Bronchial epithelial cell (primary cell): Measurements from ENCODE around the gene TAF9. TPM values are rescaled to one million over a fixed set of nuclear protein-coding genes. Genes with fewer than 3 reads are reported as not detected.
"Not testable (repeated sequence)": the region's sequence is repeated elsewhere in the genome, so short reads cannot be mapped to it uniquely, and the experiment has no call there.

Experiments used
- DNase-seq: peaks from one replicate; pipeline ENCODE4 v3.0.0-alpha.2; 2010; ENCODE audit warnings: low read depth
- FAIRE-seq: peaks from 2 replicates; lab custom pipeline; 2011; peaks lifted over from hg19 to GRCh38; lab: Jason Lieb, UNC
- H3K27me3 ChIP-seq: 2 replicates; pipeline ENCODE4 v1.5.1; 2011; ENCODE audit warnings: low read length; ENCODE audit not compliant: control insufficient read depth, insufficient read depth
- H3K36me3 ChIP-seq: 2 replicates; pipeline ENCODE4 v1.5.1; 2011; ENCODE audit warnings: low read length; ENCODE audit not compliant: control insufficient read depth, insufficient read depth
- H3K4me3 ChIP-seq: 2 replicates; pipeline ENCODE4 v1.5.1; 2011; ENCODE audit warnings: mild to moderate bottlenecking, low read depth, low read length, control low read depth
- CTCF ChIP-seq: IDR thresholded peaks from 2 replicates; pipeline ENCODE4 v1.5.1; 2011; ENCODE audit warnings: mild to moderate bottlenecking, moderate library complexity, low read length, control low read depth, inconsistent platforms; ENCODE audit not compliant: insufficient read depth, severe bottlenecking
- total RNA-seq: library from RNA; depleted of rRNA; stranded (reverse); fragments of >200 nt; gene quantifications from 2 replicates; pipeline ENCODE4 v1.2.1, GENCODE V29; 2014

The TAF9 gene
- total RNA-seq, 1 donor from 2014 or later, result 66.9 TPM

- TF ChIP-seq CTCF, result peak; percentile 93
- FAIRE-seq (no peak), DNase-seq (peak; percentile 57)
- no peaks in the 10 kb centered on the region for H3K27me3 ChIP-seq
- no peak overlapping the region for H3K4me3 ChIP-seq
- no peaks in the 10 kb centered on the region for H3K36me3 ChIP-seq
Measured at GRCh38 chr5:69334793-69335268, 34.5 kb downstream of the TAF9 start.

DNA sequence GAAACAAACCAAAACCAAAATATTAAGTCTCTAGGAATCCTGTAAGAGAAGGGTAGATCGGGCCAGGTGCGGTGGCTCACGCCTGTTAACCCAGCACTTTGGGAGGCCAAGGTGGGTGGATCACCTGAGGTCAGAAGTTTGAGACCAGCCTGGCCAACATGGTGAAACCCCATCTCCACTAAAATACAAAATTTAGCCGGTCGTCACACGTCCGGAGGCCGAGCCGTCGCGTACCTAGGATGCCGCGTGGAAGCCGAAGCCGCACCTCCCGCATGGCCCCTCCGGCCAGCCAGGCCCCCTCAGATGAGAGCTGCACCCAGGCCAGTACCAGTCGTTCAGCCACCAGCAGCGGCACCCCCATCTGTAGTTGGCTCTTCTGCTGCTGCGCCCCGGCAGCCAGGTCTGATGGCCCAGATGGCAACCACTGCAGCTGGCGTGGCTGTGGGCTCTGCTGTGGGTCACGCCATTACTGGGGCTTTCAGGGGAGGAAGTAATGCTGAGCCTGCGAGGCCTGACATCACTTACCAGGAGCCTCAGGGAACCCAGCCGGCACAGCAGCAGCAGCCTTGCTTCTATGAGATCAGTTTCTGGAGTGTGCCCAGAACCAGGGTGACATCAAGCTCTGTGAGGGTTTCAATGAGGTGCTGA, 35.5 kb downstream of the TAF9 start:
- not testable (repeated sequence) for H3K27me3 ChIP-seq, H3K36me3 ChIP-seq, DNase-seq, H3K4me3 ChIP-seq, FAIRE-seq

- no peaks in the 10 kb centered on the region for H3K36me3 ChIP-seq
- FAIRE-seq, result no peak
- H3K4me3 ChIP-seq, result peak overlapping the region; percentile 75
- DNase-seq, result peak; percentile 25
- TF ChIP-seq CTCF, result no peak
- H3K27me3 ChIP-seq, result no peaks in the 10 kb centered on the region
Measured at GRCh38 chr5:69331528-69332445, 37.5 kb downstream of the TAF9 start.

DNA sequence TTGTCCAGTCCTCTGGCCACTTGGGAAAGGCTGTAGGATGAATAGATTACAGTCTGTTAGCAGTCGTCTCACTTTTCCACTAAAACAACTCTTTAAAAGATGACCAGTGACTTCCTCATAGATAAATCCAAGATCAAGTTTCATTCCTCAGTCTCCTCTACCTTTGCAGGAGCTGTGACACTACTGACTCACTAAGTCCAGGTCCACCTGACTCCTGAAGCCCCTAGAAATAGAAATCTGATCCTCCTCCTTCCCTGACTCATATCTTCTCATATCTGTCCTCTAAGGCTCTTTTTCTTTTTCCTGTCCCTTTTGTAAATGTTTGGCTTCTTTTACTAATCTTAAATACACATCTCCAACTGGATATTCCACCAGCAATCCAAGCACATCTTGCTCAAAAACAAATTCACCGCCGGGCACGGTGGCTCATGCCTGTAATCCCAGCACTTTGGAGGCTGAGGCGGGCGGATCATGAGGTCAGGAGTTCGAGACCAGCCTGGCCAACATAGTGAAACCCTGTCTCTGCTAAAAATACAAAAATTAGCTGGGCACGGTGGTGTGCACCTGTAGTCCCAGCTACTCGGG, 39.3 kb downstream of the TAF9 start:
- DNase-seq, result peak; percentile 61
- Histone ChIP-seq H3K36me3 (no peaks in the 10 kb centered on the region), H3K4me3 (no peak overlapping the region), H3K27me3 (no peaks in the 10 kb centered on the region)
- no peak for TF ChIP-seq CTCF
- FAIRE-seq, result no peak

GRCh38 chr5:69326365-69326764, 43.0 kb downstream of the TAF9 start:
- Histone ChIP-seq H3K4me3 (no peak overlapping the region), H3K27me3 (no peaks in the 10 kb centered on the region), H3K36me3 (no peaks in the 10 kb centered on the region)
- DNase-seq, result no peak
- FAIRE-seq, result no peak
- no peak for TF ChIP-seq CTCF

DNA sequence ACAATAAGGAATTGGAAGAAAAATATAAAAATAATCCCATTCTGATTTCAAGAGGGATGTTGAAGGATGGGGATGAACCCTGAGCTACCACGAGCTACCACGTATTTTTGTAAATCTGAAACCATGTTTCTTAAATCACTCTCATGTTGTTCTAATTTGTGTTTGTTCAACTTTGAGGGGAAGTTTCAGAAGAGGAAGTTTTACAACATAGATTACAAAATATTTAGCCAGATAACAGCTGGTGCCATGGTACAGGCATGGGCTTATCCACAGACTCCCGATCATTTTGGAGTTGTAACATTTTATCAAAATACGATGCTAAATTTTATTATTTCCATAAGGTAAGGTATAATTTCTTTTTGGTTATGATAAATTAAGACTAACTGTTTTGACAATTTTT, 51.9 kb downstream of the TAF9 start:
- H3K36me3 ChIP-seq, result peaks cover 2% of the 10 kb centered on the region
- TF ChIP-seq CTCF, result no peak
- no peak for FAIRE-seq
- H3K27me3 ChIP-seq, result no peaks in the 10 kb centered on the region
- H3K4me3 ChIP-seq, result no peak overlapping the region
- no peak for DNase-seq
